Measurements from ENCODE around the gene ABCC10. TPM values are rescaled to one million over a fixed set of nuclear protein-coding genes. Genes with fewer than 3 reads are reported as not detected.

ABCC10 gene
- total RNA-seq, 1 experiment from 2014 or later = 31.8 TPM

DNA sequence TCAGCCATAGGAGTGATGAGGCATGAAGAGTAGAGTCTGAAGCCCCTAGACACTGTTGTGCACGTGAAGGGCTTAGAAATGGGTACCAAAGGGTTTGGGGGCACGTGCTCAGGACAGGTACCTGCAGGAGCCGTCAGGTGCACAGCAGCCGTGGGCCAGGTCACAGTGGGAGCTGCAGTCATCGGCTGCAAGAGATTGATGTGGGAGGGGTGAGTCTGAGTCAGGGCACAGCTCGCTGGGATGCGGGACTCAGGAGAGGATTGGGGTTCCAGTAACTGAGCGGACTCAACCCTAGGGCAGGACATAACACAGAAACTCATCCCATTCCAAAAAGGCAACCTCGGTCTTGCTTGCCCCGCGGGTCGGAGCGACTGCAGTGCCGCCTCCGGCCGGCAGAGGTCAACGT is 27.0 kb downstream of the ABCC10 start:
- H2BK20ac ChIP-seq (ENCODE audit: low read depth, low read length, poor library complexity, severe bottlenecking) = no peak overlapping the region
- Mint-ChIP-seq H3K27ac (no peak overlapping the region), H3K9me3 (no peaks in the 10 kb centered on the region; a peak in 2 of 5 replicates), H3K36me3 (ENCODE audit: insufficient read depth in 1 of 3, low read depth in 3 of 3) (peaks cover 0 to 22% (median 19%) of the 10 kb centered on the region in 3 experiments; a peak in 5 of 7 replicates), H3K4me1 (peaks cover 9 to 12% of the 10 kb centered on the region in 2 experiments), H3K4me3 (peak overlapping the region; percentile 66 to 86), H3K27me3 (ENCODE audit: low read depth) (peaks cover 38% of the 10 kb centered on the region)
- peaks cover 12% of the 10 kb centered on the region; the same call in 1 of the 2 replicates for H3K27me3 ChIP-seq (ENCODE audit: insufficient read depth, low read length)
- no peak overlapping the region for H2AK5ac ChIP-seq (ENCODE audit: insufficient read length, low read length)
- no peaks in the 10 kb centered on the region for H3K79me1 ChIP-seq (ENCODE audit: insufficient read depth, low read depth, low read length, poor library complexity, severe bottlenecking)
- no peak overlapping the region for H4K91ac ChIP-seq (ENCODE audit: insufficient read length, low read depth, low read length)
- H3T11ph ChIP-seq (ENCODE audit: low read length) = no peak overlapping the region
- H3K4me1 ChIP-seq (ENCODE audit: insufficient read depth, low read length) = no peaks in the 10 kb centered on the region
- H2BK120ac ChIP-seq (ENCODE audit: low read depth, low read length, poor library complexity, severe bottlenecking) = no peak overlapping the region
- no peak overlapping the region for H3K4ac ChIP-seq (ENCODE audit: low read depth, low read length)
- TF ChIP-seq, protein P1, sequence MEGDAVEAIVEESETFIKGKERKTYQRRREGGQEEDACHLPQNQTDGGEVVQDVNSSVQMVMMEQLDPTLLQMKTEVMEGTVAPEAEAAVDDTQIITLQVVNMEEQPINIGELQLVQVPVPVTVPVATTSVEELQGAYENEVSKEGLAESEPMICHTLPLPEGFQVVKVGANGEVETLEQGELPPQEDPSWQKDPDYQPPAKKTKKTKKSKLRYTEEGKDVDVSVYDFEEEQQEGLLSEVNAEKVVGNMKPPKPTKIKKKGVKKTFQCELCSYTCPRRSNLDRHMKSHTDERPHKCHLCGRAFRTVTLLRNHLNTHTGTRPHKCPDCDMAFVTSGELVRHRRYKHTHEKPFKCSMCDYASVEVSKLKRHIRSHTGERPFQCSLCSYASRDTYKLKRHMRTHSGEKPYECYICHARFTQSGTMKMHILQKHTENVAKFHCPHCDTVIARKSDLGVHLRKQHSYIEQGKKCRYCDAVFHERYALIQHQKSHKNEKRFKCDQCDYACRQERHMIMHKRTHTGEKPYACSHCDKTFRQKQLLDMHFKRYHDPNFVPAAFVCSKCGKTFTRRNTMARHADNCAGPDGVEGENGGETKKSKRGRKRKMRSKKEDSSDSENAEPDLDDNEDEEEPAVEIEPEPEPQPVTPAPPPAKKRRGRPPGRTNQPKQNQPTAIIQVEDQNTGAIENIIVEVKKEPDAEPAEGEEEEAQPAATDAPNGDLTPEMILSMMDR (conservative IDR thresholded peaks at IDR 0.05) = peak; percentile 93
- peaks cover 4% of the 10 kb centered on the region for H4K20me1 ChIP-seq (ENCODE audit: control insufficient read depth, insufficient read depth, insufficient read length)
- H3K9ac ChIP-seq (ENCODE audit: extremely low read depth, insufficient read length, low read length) = no peak overlapping the region
- no peak overlapping the region for H3K56ac ChIP-seq (ENCODE audit: insufficient read length, low read depth, low read length)
- peaks cover 14% of the 10 kb centered on the region for H3K23me2 ChIP-seq (ENCODE audit: insufficient read length, low read depth, low read length, poor library complexity, severe bottlenecking)
- H3K79me2 ChIP-seq (ENCODE audit: insufficient read depth, low read length) = no peaks in the 10 kb centered on the region
- H3K27ac ChIP-seq (ENCODE audit: insufficient read length, low read depth, low read length) = no peak overlapping the region
- no peak overlapping the region for H2BK5ac ChIP-seq (ENCODE audit: insufficient read length, low read length)
- peak; percentile 91 for DNase-seq
- H4K5ac ChIP-seq (ENCODE audit: insufficient read length, low read depth, low read length) = no peak overlapping the region
- H2AFZ ChIP-seq (ENCODE audit: low read length) = no peak overlapping the region
- no peak overlapping the region for H2BK12ac ChIP-seq (ENCODE audit: insufficient read length, low read depth, low read length)
- H3K9me3 ChIP-seq (ENCODE audit: control insufficient read depth, low read depth, low read length) = no peaks in the 10 kb centered on the region
- peak overlapping the region; percentile 71 for H3K4me2 ChIP-seq (ENCODE audit: insufficient read depth, insufficient read length, low read length)
- no peak overlapping the region for H4K8ac ChIP-seq (replicated peaks; ENCODE audit: insufficient read length, low read depth, low read length)
- WGBS (ENCODE audit: extremely low coverage, insufficient read length, low lambda C conversion rate) = no CpG with 5 or more reads among the region's 17 CpGs
- H2BK15ac ChIP-seq (ENCODE audit: low read depth, low read length) = no peak overlapping the region
- no peak overlapping the region for H3K18ac ChIP-seq (ENCODE audit: insufficient read length, low read depth, low read length)
- no peak overlapping the region for H3K14ac ChIP-seq (ENCODE audit: insufficient read depth, low read length)
- H3K23ac ChIP-seq (ENCODE audit: insufficient read length, low read depth, low read length) = no peak overlapping the region
